Mesenchymal stem cell (in vitro differentiated cells and primary cell): ENCODE data around the gene MAVS.

Experiments
- DNase-seq: peaks from one replicate; pipeline ENCODE4 v3.0.0-alpha.2; 2013
- H2AFZ ChIP-seq: one replicate; pipeline ENCODE4 v1.6.1; 2013; ENCODE audit warnings: low read depth, mild to moderate bottlenecking, control low read depth, inconsistent platforms, low read length, moderate library complexity
- H2AK5ac ChIP-seq: 2 replicates; pipeline ENCODE4 v1.6.1; 2013; ENCODE audit warnings: low read length, moderate library complexity, mild to moderate bottlenecking, inconsistent platforms; ENCODE audit not compliant: severe bottlenecking
- H2BK120ac ChIP-seq: one replicate; pipeline ENCODE4 v1.6.1; 2013; ENCODE audit warnings: low read depth, mild to moderate bottlenecking, inconsistent platforms, low read length, moderate library complexity
- H2BK12ac ChIP-seq, 2 experiments: one replicate each; pipeline ENCODE4 v1.6.1; 2013; ENCODE audit warnings: inconsistent platforms in 2 of 2, low read length in 2 of 2, mild to moderate bottlenecking in 2 of 2, moderate library complexity in 2 of 2, control low read depth in 1 of 2
- H2BK15ac ChIP-seq: one replicate; pipeline ENCODE4 v1.6.1; 2013; ENCODE audit warnings: mild to moderate bottlenecking, low read depth, inconsistent platforms; ENCODE audit not compliant: poor library complexity, severe bottlenecking
- H2BK5ac ChIP-seq: 2 replicates; pipeline ENCODE4 v1.6.1; 2013; ENCODE audit warnings: low read depth, mild to moderate bottlenecking, low read length, control low read depth, inconsistent platforms; ENCODE audit not compliant: poor library complexity, severe bottlenecking
- H3K14ac ChIP-seq, 2 experiments: one replicate each; pipeline ENCODE4 v1.6.1; 2013; ENCODE audit warnings: inconsistent platforms in 2 of 2, low read length in 2 of 2, control low read depth in 1 of 2, mild to moderate bottlenecking in 1 of 2, moderate library complexity in 1 of 2
- H3K18ac ChIP-seq, 2 experiments: one replicate each; pipeline ENCODE4 v1.6.1; 2013; ENCODE audit warnings: inconsistent platforms in 2 of 2, low read length in 2 of 2, control low read depth in 1 of 2, low read depth in 1 of 2, mild to moderate bottlenecking in 1 of 2
- H3K23ac ChIP-seq, 2 experiments: one replicate each; pipeline ENCODE4 v1.6.1; 2013; ENCODE audit warnings: inconsistent platforms in 2 of 2, low read length in 2 of 2, mild to moderate bottlenecking in 2 of 2, moderate library complexity in 2 of 2, control low read depth in 1 of 2
- H3K27ac ChIP-seq: 2 replicates; pipeline ENCODE4 v1.5.1; 2013; ENCODE audit warnings: mild to moderate bottlenecking, moderate library complexity, low read length, control low read depth, inconsistent platforms; ENCODE audit not compliant: poor library complexity, severe bottlenecking
- H3K27me3 ChIP-seq, 2 experiments: 2 replicates each; pipeline versions ENCODE4 v1.6.1 to v1.7.0; 2013; ENCODE audit warnings: low read length in 2 of 2, mild to moderate bottlenecking in 2 of 2, moderate library complexity in 2 of 2, control low read depth in 1 of 2, inconsistent platforms in 1 of 2; ENCODE audit not compliant: control insufficient read depth in 1 of 2, insufficient read depth in 1 of 2
- H3K36me3 ChIP-seq, 2 experiments: 2 replicates each; pipeline versions ENCODE4 v1.6.1 to v1.7.0; 2013; ENCODE audit warnings: low read length in 2 of 2, control low read depth in 1 of 2, inconsistent platforms in 1 of 2, low read depth in 1 of 2, mild to moderate bottlenecking in 1 of 2; ENCODE audit not compliant: insufficient read depth in 2 of 2, control insufficient read depth in 1 of 2
- H3K4ac ChIP-seq, 2 experiments: one replicate each; pipeline ENCODE4 v1.6.1; 2013; ENCODE audit warnings: inconsistent platforms in 2 of 2, low read length in 2 of 2, mild to moderate bottlenecking in 2 of 2, moderate library complexity in 2 of 2, control low read depth in 1 of 2, low read depth in 1 of 2
- H3K4me1 ChIP-seq: 2 replicates; pipeline ENCODE4 v1.6.1; 2013; ENCODE audit warnings: low read depth, low read length, control low read depth; ENCODE audit not compliant: control insufficient read depth, insufficient read depth
- H3K4me2 ChIP-seq: 2 replicates; pipeline ENCODE4 v1.6.1; 2013; ENCODE audit warnings: low read length, mild to moderate bottlenecking, inconsistent platforms; ENCODE audit not compliant: poor library complexity, severe bottlenecking
- H3K4me3 ChIP-seq, 2 experiments: 2 replicates each; pipeline versions ENCODE4 v1.5.1 to v1.7.0; 2013; ENCODE audit warnings: low read length in 2 of 2, mild to moderate bottlenecking in 2 of 2, control low read depth in 1 of 2, low read depth in 1 of 2; ENCODE audit not compliant: insufficient read depth in 1 of 2
- H3K79me1 ChIP-seq: replicated peaks from 2 replicates; pipeline ENCODE4 v1.6.1; 2013; ENCODE audit warnings: mild to moderate bottlenecking, control low read depth, low read length, inconsistent platforms; ENCODE audit not compliant: poor library complexity, severe bottlenecking
- H3K9ac ChIP-seq: 2 replicates; pipeline ENCODE4 v1.7.0; 2013; ENCODE audit warnings: mild to moderate bottlenecking, low read length, moderate library complexity
- H3K9me3 ChIP-seq: 2 replicates; pipeline ENCODE4 v1.7.0; 2013; ENCODE audit warnings: mild to moderate bottlenecking, low read length; ENCODE audit not compliant: control insufficient read depth
- H4K8ac ChIP-seq: one replicate; pipeline ENCODE4 v1.6.1; 2013; ENCODE audit warnings: inconsistent platforms, mild to moderate bottlenecking, low read length, moderate library complexity
- H4K91ac ChIP-seq: one replicate; pipeline ENCODE4 v1.6.1; 2013; ENCODE audit warnings: mild to moderate bottlenecking, low read length, inconsistent platforms
- WGBS: methylation state at CpG from one replicate; pipeline ENCODE4 v1.1.7; 2013; ENCODE audit warnings: mixed read lengths; 5-methylcytosine and 5-hydroxymethylcytosine counted together

Gene MAVS

GRCh38 chr20:3866464-3866863 lies 19.8 kb downstream of the MAVS start:
- no peak overlapping the region for H3K23ac ChIP-seq
- no peak overlapping the region for H3K9ac ChIP-seq
- no peak overlapping the region for H2AK5ac ChIP-seq
- no peak overlapping the region for H3K14ac ChIP-seq
- 83% methylated on average over 3 of the region's 3 CpGs for WGBS
- no peaks in the 10 kb centered on the region for H3K9me3 ChIP-seq
- H4K8ac ChIP-seq = no peak overlapping the region
- H4K91ac ChIP-seq = no peak overlapping the region
- no peak overlapping the region for H3K4me3 ChIP-seq
- no peak overlapping the region for H2BK12ac ChIP-seq
- H3K4ac ChIP-seq = no peak overlapping the region
- peaks cover 6% of the 10 kb centered on the region for H3K4me1 ChIP-seq
- H3K27me3 ChIP-seq = no peaks in the 10 kb centered on the region
- peaks cover 79 to 90% of the 10 kb centered on the region in 2 experiments for H3K36me3 ChIP-seq
- peaks cover 42% of the 10 kb centered on the region for H3K79me1 ChIP-seq
- H3K4me2 ChIP-seq = no peak overlapping the region
- H2BK15ac ChIP-seq = no peak overlapping the region
- H2BK120ac ChIP-seq = no peak overlapping the region
- no peak overlapping the region for H3K18ac ChIP-seq
- H3K27ac ChIP-seq = no peak overlapping the region
- H2AFZ ChIP-seq = no peak overlapping the region
- no peak overlapping the region for H2BK5ac ChIP-seq
- DNase-seq = no peak

- Histone ChIP-seq H2BK12ac (no peak overlapping the region), H3K9me3 (no peaks in the 10 kb centered on the region), H3K14ac (no peak overlapping the region), H2BK15ac (no peak overlapping the region), H2AK5ac (no peak overlapping the region), H3K79me1 (peaks cover 41% of the 10 kb centered on the region), H2BK120ac (no peak overlapping the region), H3K18ac (no peak overlapping the region), H2BK5ac (no peak overlapping the region), H4K8ac (no peak overlapping the region), H3K23ac (peak overlapping the region in 1 of 2 experiments; percentile 6), H3K27ac (no peak overlapping the region), H3K36me3 (peaks cover 68 to 90% of the 10 kb centered on the region in 2 experiments), H2AFZ (no peak overlapping the region), H3K4me3 (no peak overlapping the region), H3K27me3 (no peaks in the 10 kb centered on the region), H3K4ac (no peak overlapping the region), H4K91ac (no peak overlapping the region), H3K4me2 (no peak overlapping the region), H3K9ac (no peak overlapping the region), H3K4me1 (peaks cover 6% of the 10 kb centered on the region)
- 95% methylated on average over 2 of the region's 2 CpGs for WGBS
- no peak for DNase-seq
These were observed 21.2 kb downstream of the MAVS start for GRCh38 chr20:3867802-3868201.

GRCh38 chr20:3869839-3870634 lies 23.4 kb downstream of the MAVS start:
- H2BK5ac ChIP-seq = no peak overlapping the region
- H3K27me3 ChIP-seq = no peaks in the 10 kb centered on the region
- H2BK12ac ChIP-seq = no peak overlapping the region
- H3K4ac ChIP-seq = no peak overlapping the region
- peaks cover 60 to 90% of the 10 kb centered on the region in 2 experiments for H3K36me3 ChIP-seq
- no peak overlapping the region for H2BK15ac ChIP-seq
- H3K9me3 ChIP-seq = no peaks in the 10 kb centered on the region
- H3K79me1 ChIP-seq = peaks cover 40% of the 10 kb centered on the region
- WGBS = 94% methylated on average over 9 of the region's 10 CpGs
- H2BK120ac ChIP-seq = no peak overlapping the region
- H3K4me2 ChIP-seq = no peak overlapping the region
- H3K9ac ChIP-seq = no peak overlapping the region
- no peak overlapping the region for H3K18ac ChIP-seq
- DNase-seq = no peak
- H3K27ac ChIP-seq = no peak overlapping the region
- H3K4me3 ChIP-seq = no peak overlapping the region
- H2AK5ac ChIP-seq = no peak overlapping the region
- H4K91ac ChIP-seq = peak overlapping the region; percentile 25
- no peak overlapping the region for H2AFZ ChIP-seq
- H3K14ac ChIP-seq = no peak overlapping the region
- no peak overlapping the region for H3K23ac ChIP-seq
- peaks cover 4% of the 10 kb centered on the region for H3K4me1 ChIP-seq
- H4K8ac ChIP-seq = no peak overlapping the region

- no peaks in the 10 kb centered on the region for H3K9me3 ChIP-seq
- no peak overlapping the region for H2BK5ac ChIP-seq
- 99% methylated on average over 4 of the region's 4 CpGs for WGBS
- H3K79me1 ChIP-seq = peaks cover 42% of the 10 kb centered on the region
- no peak overlapping the region for H2BK120ac ChIP-seq
- peaks cover 4% of the 10 kb centered on the region for H3K4me1 ChIP-seq
- no peak overlapping the region for H2AK5ac ChIP-seq
- H3K4ac ChIP-seq = no peak overlapping the region
- H2AFZ ChIP-seq = no peak overlapping the region
- no peak overlapping the region for H3K27ac ChIP-seq
- DNase-seq = peak; percentile 84
- peak overlapping the region; percentile 12 for H3K9ac ChIP-seq
- no peak overlapping the region for H3K14ac ChIP-seq
- no peak overlapping the region for H3K4me3 ChIP-seq
- H3K23ac ChIP-seq = no peak overlapping the region
- no peak overlapping the region for H2BK12ac ChIP-seq
- H4K8ac ChIP-seq = no peak overlapping the region
- H3K27me3 ChIP-seq = no peaks in the 10 kb centered on the region
- no peak overlapping the region for H3K4me2 ChIP-seq
- no peak overlapping the region for H2BK15ac ChIP-seq
- H3K18ac ChIP-seq = no peak overlapping the region
- H4K91ac ChIP-seq = no peak overlapping the region
- H3K36me3 ChIP-seq = peaks cover 47 to 78% of the 10 kb centered on the region in 2 experiments
These were observed 25.1 kb downstream of the MAVS start for GRCh38 chr20:3871550-3872265.
